PC-9 (cell line): ENCODE measurements around the gene ENTPD5.

Experiments
- CTCF ChIP-seq: fragments of 200-600 bp; sonication (generic); conservative IDR thresholded peaks from 2 replicates; pipeline ENCODE4 v1.6.1; 2017; ENCODE audit warnings: mixed run types, antibody characterized with exemption, mild to moderate bottlenecking, moderate library complexity
- EZH2 ChIP-seq: fragments of 200-600 bp; sonication (generic); IDR thresholded peaks from 2 replicates; pipeline ENCODE4 v1.8.0; 2017; ENCODE audit warnings: antibody characterized with exemption, low read depth

GRCh38 chr14:73955674-73956073, 63.4 kb downstream of the ENTPD5 start:
- no peak for TF ChIP-seq EZH2
- no peak for TF ChIP-seq CTCF
